Colonic mucosa (tissue), 4 donors: ENCODE data around the gene DLGAP1. TPM values are rescaled to one million over a fixed set of nuclear protein-coding genes. Genes with fewer than 3 reads are reported as not detected.

Experiments used
- DNase-seq: peaks from one replicate; pipeline ENCODE4 v3.0.0-alpha.2; 2020
- H3K27ac ChIP-seq: fragments of 200-600 bp; one replicate; pipeline ENCODE4 v1.8.0; 2021
- H3K27me3 ChIP-seq: fragments of 200-600 bp; one replicate; pipeline ENCODE4 v1.8.0; 2021
- H3K36me3 ChIP-seq: fragments of 200-600 bp; one replicate; pipeline ENCODE4 v1.8.0; 2021
- H3K4me1 ChIP-seq: fragments of 200-600 bp; one replicate; pipeline ENCODE4 v1.8.0; 2021; ENCODE audit warnings: mild to moderate bottlenecking
- H3K4me3 ChIP-seq: fragments of 200-600 bp; one replicate; pipeline ENCODE4 v1.8.0; 2021
- H3K9ac ChIP-seq, 2 donors: one replicate each; pipeline ENCODE4 v1.7.0; 2013; ENCODE audit warnings: control low read depth in 2 of 2, low read depth in 2 of 2, low read length in 2 of 2
- H3K9me3 ChIP-seq: fragments of 200-600 bp; one replicate; pipeline ENCODE4 v1.8.0; 2021
- intact Hi-C: fragments of 100-400 bp; cut with DNase I; formaldehyde crosslinking; loops from one replicate; pipeline ENCODE4 v1.14.1; 2022
- total RNA-seq, 2 donors: library from RNA; stranded (reverse); fragmentation: NEBNext Ultra II Directional in 1 of 2; extraction: Animal tissue kit (Norgen Biotek cat#: 25700) in 1 of 2; gene quantifications; one replicate each; pipeline ENCODE4 v1.2.1, GENCODE V29; 2021
- TF ChIP-seq, protein P1 (sequence below): fragments of 200-600 bp; IDR thresholded peaks from one replicate; pipeline ENCODE4 v1.8.0; 2022; ENCODE audit warnings: antibody characterized with exemption, mild to moderate bottlenecking
- donor health status: healthy.
- donor health status: DM: no; HTN: no; CAD: no.
- donor health status: DM: no; HTN: no; CAD: no.

Gene DLGAP1
- total RNA-seq, 2 donors from 2014 or later, result 0.25 to 0.50 TPM

DNA sequence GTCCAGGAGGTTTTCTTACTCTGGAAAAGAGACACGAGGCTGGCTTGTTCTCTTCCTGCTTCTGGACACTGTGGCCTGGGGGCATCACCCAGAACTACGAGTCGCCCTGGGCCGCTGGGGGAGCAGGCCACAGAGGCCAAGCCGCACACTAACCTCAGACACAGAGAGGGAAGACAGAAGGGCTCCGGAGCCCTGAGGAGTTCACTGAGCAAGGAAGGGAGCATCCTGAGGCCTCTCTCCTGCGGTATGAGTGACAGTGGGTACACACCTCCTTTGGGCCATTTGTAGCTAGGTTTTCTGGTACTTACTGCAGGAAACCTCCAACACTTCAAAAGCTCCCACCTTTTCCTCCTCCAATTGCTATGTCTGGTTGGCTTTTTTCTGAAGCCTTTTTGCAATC lies 494.1 kb downstream of the DLGAP1 start:
- Histone ChIP-seq H3K4me3 (no peak overlapping the region), H3K27ac (no peak overlapping the region), H3K36me3 (no peaks in the 10 kb centered on the region), H3K9ac (no peak overlapping the region), H3K27me3 (no peaks in the 10 kb centered on the region), H3K4me1 (no peaks in the 10 kb centered on the region), H3K9me3 (no peaks in the 10 kb centered on the region)
- TF ChIP-seq, protein P1, sequence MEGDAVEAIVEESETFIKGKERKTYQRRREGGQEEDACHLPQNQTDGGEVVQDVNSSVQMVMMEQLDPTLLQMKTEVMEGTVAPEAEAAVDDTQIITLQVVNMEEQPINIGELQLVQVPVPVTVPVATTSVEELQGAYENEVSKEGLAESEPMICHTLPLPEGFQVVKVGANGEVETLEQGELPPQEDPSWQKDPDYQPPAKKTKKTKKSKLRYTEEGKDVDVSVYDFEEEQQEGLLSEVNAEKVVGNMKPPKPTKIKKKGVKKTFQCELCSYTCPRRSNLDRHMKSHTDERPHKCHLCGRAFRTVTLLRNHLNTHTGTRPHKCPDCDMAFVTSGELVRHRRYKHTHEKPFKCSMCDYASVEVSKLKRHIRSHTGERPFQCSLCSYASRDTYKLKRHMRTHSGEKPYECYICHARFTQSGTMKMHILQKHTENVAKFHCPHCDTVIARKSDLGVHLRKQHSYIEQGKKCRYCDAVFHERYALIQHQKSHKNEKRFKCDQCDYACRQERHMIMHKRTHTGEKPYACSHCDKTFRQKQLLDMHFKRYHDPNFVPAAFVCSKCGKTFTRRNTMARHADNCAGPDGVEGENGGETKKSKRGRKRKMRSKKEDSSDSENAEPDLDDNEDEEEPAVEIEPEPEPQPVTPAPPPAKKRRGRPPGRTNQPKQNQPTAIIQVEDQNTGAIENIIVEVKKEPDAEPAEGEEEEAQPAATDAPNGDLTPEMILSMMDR, result no peak
- no peak for DNase-seq
- intact Hi-C loops, result no loop called here

DNA sequence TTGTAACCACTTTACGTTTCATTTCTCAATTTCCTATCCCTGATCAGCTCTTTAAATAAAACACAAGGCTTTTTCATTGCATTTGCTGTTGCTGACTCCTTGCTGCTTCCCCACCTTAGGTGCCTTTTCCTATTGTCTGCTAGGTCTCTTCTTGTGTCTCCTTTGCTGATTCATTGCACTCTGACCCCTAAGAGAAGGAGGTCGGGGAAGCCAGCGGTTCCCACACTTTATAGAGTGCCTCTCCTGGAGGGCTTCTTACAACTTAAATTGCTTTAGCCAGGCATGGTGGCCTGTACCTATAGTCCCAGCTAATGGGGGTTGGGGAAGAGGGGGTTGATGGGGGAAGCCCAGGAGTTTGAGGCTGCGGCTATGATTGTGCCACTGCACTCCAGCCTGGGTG lies 495.0 kb downstream of the DLGAP1 start:
- Histone ChIP-seq H3K36me3 (no peaks in the 10 kb centered on the region), H3K9me3 (no peaks in the 10 kb centered on the region), H3K27me3 (no peaks in the 10 kb centered on the region), H3K4me3 (no peak overlapping the region), H3K4me1 (no peaks in the 10 kb centered on the region), H3K9ac (no peak overlapping the region), H3K27ac (no peak overlapping the region)
- intact Hi-C loops, result no loop called here
- DNase-seq, result no peak
- TF ChIP-seq, protein P1, result no peak

DNA sequence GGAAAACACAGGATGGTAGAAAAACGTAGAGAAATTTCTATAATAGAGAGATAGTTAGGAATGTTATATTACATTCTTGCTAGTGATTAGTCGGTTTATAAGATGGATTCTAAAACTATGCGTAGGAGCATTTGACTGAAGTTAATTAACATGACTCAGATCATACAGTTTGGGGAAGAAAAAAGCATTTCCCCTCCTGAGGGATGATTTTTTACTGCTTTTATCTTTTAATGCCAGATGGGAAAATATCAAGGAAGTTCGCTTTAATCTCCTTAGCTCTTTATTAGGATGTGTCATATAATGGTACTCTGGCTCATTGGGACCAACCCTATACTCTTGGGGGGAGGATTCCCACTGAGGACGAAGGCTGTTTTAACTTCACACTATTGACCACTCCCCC lies 503.1 kb downstream of the DLGAP1 start:
- no peak for DNase-seq
- Histone ChIP-seq H3K4me3 (no peak overlapping the region), H3K4me1 (no peaks in the 10 kb centered on the region), H3K9ac (no peak overlapping the region), H3K27me3 (no peaks in the 10 kb centered on the region), H3K36me3 (no peaks in the 10 kb centered on the region), H3K9me3 (no peaks in the 10 kb centered on the region), H3K27ac (no peak overlapping the region)
- intact Hi-C loops, result no loop called here
- TF ChIP-seq, protein P1, result no peak

DNA sequence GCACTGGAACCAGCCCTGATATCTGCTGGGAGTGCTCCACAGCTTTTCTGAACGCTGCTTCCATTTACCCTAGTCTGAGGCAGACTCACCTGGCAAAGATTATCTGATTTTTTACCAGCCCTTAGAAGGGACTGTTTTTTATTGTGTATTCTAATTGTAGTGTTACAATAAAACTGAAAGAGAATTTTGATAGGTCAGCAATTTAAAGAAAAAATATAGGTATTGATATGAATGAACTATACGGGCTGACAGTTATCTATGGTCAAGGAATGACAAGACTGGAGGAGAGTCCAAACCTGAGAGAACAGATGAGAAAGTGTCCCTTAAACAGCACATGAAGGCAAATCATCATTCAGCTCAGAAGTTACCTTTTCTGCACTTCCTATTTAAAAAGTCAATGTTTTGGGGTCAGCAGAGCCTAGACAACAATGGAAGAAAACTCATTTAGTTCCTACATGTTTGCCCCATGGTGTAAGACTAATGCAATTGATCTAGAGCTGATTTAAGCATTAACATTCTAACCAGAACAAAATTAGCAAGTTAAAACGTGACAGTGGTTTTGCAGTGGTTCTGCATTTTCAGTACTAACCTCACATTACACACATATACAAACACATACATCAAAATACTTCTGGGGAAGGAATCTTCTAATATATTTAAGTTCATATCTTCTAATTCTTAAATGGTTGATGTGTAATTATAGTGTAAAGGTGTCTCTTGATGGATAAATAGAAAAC lies 504.3 kb downstream of the DLGAP1 start:
- no peaks in the 10 kb centered on the region for H3K9me3 ChIP-seq
- no peaks in the 10 kb centered on the region for H3K4me1 ChIP-seq
- no peak overlapping the region for H3K9ac ChIP-seq
- no peaks in the 10 kb centered on the region for H3K27me3 ChIP-seq
- TF ChIP-seq, protein P1, result no peak
- no peak overlapping the region for H3K4me3 ChIP-seq
- intact Hi-C loops, result no loop called here
- H3K27ac ChIP-seq, result no peak overlapping the region
- no peak for DNase-seq
- no peaks in the 10 kb centered on the region for H3K36me3 ChIP-seq

DNA sequence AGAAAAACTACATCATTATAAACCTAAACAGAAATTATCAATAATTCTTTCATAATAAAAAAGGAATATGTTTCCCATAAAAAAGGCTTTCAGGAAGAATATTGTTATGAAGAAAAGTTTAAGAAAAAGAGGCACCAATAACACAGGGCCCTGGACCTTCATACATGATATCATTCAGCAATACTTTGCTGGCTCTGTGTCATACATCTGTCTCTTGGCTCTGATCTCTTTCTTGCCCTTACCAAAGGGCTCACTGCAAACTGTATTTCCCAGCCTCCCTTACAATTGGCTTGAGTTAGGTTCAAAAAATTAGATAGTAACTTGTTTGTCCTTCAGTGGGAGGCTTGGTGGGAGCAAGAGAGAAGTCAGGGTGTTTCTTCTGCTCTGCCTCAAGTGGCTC lies 506.1 kb downstream of the DLGAP1 start:
- no peak for DNase-seq
- H3K9ac ChIP-seq, result no peak overlapping the region
- TF ChIP-seq, protein P1, result no peak
- H3K9me3 ChIP-seq, result no peaks in the 10 kb centered on the region
- no peak overlapping the region for H3K4me3 ChIP-seq
- no peaks in the 10 kb centered on the region for H3K4me1 ChIP-seq
- no peaks in the 10 kb centered on the region for H3K36me3 ChIP-seq
- intact Hi-C loops, result no loop called here
- H3K27me3 ChIP-seq, result no peaks in the 10 kb centered on the region
- no peak overlapping the region for H3K27ac ChIP-seq
